HTR-8/SVneo (cell line): ENCODE measurements around the gene KHDRBS2.

ENCODE experiments used
- DNase-seq: peaks from one replicate; pipeline ENCODE4 v3.0.0; 2011; ENCODE audit warnings: low spot score, mixed read lengths; ENCODE audit not compliant: insufficient read length
- FAIRE-seq: peaks from 2 replicates; lab custom pipeline; 2011; peaks lifted over from hg19 to GRCh38; lab: Jason Lieb, UNC

The KHDRBS2 gene

GRCh38 chr6:62202078-62202477 lies 83.9 kb downstream of the KHDRBS2 start:
- no peak for DNase-seq

GRCh38 chr6:62192593-62192992 lies 93.4 kb downstream of the KHDRBS2 start:
- DNase-seq (no peak), FAIRE-seq (no peak)

More at GRCh38 chr6:62202078-62202477, 83.9 kb downstream of the KHDRBS2 start:
- no peak for FAIRE-seq

- DNase-seq (no peak), FAIRE-seq (no peak)
Measured at GRCh38 chr6:62175195-62175594, 110.8 kb downstream of the KHDRBS2 start.

- FAIRE-seq: no peak
Measured at GRCh38 chr6:62174548-62174947, 111.5 kb downstream of the KHDRBS2 start.

GRCh38 chr6:62167736-62168135 lies 118.3 kb downstream of the KHDRBS2 start:
- DNase-seq: no peak
- FAIRE-seq: no peak

More at GRCh38 chr6:62174548-62174947, 111.5 kb downstream of the KHDRBS2 start:
- DNase-seq: no peak

- DNase-seq (no peak), FAIRE-seq (no peak)
Measured at GRCh38 chr6:62162858-62163257, 123.2 kb downstream of the KHDRBS2 start.

- DNase-seq (no peak), FAIRE-seq (no peak)
Measured at GRCh38 chr6:62152796-62153195, 133.2 kb downstream of the KHDRBS2 start.

GRCh38 chr6:62150048-62150663 lies 135.9 kb downstream of the KHDRBS2 start:
- DNase-seq (peak; percentile 7), FAIRE-seq (no peak)

- FAIRE-seq: no peak
- no peak for DNase-seq
Measured at GRCh38 chr6:62146954-62147853, 138.8 kb downstream of the KHDRBS2 start.

GRCh38 chr6:62129127-62129526 lies 156.9 kb downstream of the KHDRBS2 start:
- no peak for FAIRE-seq
- DNase-seq: no peak

- FAIRE-seq: no peak
Measured at GRCh38 chr6:62119401-62119800, 166.6 kb downstream of the KHDRBS2 start.

GRCh38 chr6:62103186-62103859 lies 182.7 kb downstream of the KHDRBS2 start:
- FAIRE-seq (no peak), DNase-seq (no peak)

More at GRCh38 chr6:62119401-62119800, 166.6 kb downstream of the KHDRBS2 start:
- no peak for DNase-seq

GRCh38 chr6:62102387-62102786 lies 183.6 kb downstream of the KHDRBS2 start:
- DNase-seq: no peak
- FAIRE-seq: no peak

GRCh38 chr6:62090442-62091229 lies 195.4 kb downstream of the KHDRBS2 start:
- FAIRE-seq (no peak), DNase-seq (no peak)

- FAIRE-seq: no peak
- no peak for DNase-seq
Measured at GRCh38 chr6:62089781-62090180, 196.2 kb downstream of the KHDRBS2 start.

GRCh38 chr6:62086047-62086446 lies 200.0 kb downstream of the KHDRBS2 start:
- FAIRE-seq (no peak), DNase-seq (no peak)

GRCh38 chr6:62075869-62076268 lies 210.2 kb downstream of the KHDRBS2 start:
- DNase-seq (no peak), FAIRE-seq (no peak)

- no peak for FAIRE-seq
- no peak for DNase-seq
Measured at GRCh38 chr6:62059901-62060300, 226.1 kb downstream of the KHDRBS2 start.

GRCh38 chr6:62057300-62057699 lies 228.7 kb downstream of the KHDRBS2 start:
- no peak for DNase-seq
- no peak for FAIRE-seq

- FAIRE-seq (no peak), DNase-seq (no peak)
Measured at GRCh38 chr6:62045502-62045901, 240.5 kb downstream of the KHDRBS2 start.
